Neural cell (in vitro differentiated cells): ENCODE results near the gene ADGRL3. TPM values are rescaled to one million over a fixed set of nuclear protein-coding genes. Genes with fewer than 3 reads are reported as not detected.

Experiments
- H2AFZ ChIP-seq: fragments of 200-600, 300-800 bp; sonication (generic), shearing (Covaris generic); 2 replicates; pipeline ENCODE4 v1.6.0; 2014; ENCODE audit warnings: low read depth, mild to moderate bottlenecking, antibody characterized with exemption, low read length, moderate library complexity
- H3F3A ChIP-seq: fragments of 200-600 bp; shearing (Covaris generic); 2 replicates; pipeline ENCODE4 v1.6.1; 2016; ENCODE audit warnings: mild to moderate bottlenecking, moderate library complexity, mixed read lengths, antibody characterized with exemption, low read length; ENCODE audit not compliant: insufficient read depth, poor library complexity, severe bottlenecking
- H3K27ac ChIP-seq: fragments of 200-600, 300-800 bp; sonication (generic), shearing (Covaris generic); 2 replicates; pipeline ENCODE4 v1.5.1; 2014; ENCODE audit warnings: mild to moderate bottlenecking, low read length, moderate library complexity
- H3K27me3 ChIP-seq: fragments of 300-800, 200-600 bp; sonication (generic), shearing (Covaris generic); 2 replicates; pipeline ENCODE4 v1.6.0; 2014; ENCODE audit warnings: mild to moderate bottlenecking, low read depth, low read length, moderate library complexity; ENCODE audit not compliant: insufficient read depth
- H3K36me3 ChIP-seq: fragments of 300-800, 200-600 bp; sonication (generic), shearing (Covaris generic); 2 replicates; pipeline ENCODE4 v1.5.1; 2014; ENCODE audit warnings: mild to moderate bottlenecking, antibody characterized with exemption, low read length, moderate library complexity; ENCODE audit not compliant: insufficient read depth
- H3K4me2 ChIP-seq: fragments of 300-800, 200-600 bp; sonication (generic), shearing (Covaris generic); 2 replicates; pipeline ENCODE4 v1.6.0; 2014; ENCODE audit warnings: mild to moderate bottlenecking, low read length
- H3K4me3 ChIP-seq: fragments of 300-800, 200-600 bp; sonication (generic), shearing (Covaris generic); 2 replicates; pipeline ENCODE4 v1.5.1; 2014; ENCODE audit warnings: mild to moderate bottlenecking, low read length, moderate library complexity
- H3K79me2 ChIP-seq: fragments of 200-600 bp; shearing (Covaris generic); replicated peaks from 2 replicates; pipeline ENCODE4 v1.6.0; 2014; ENCODE audit warnings: mild to moderate bottlenecking, low read length, moderate library complexity; ENCODE audit not compliant: insufficient read depth
- H3K9ac ChIP-seq: fragments of 300-800, 200-600 bp; sonication (generic), shearing (Covaris generic); 2 replicates; pipeline ENCODE4 v1.6.1; 2016; ENCODE audit warnings: mild to moderate bottlenecking, low read length, mixed read lengths
- H3K9me2 ChIP-seq: fragments of 200-600 bp; shearing (Covaris generic); 2 replicates; pipeline ENCODE4 v1.6.1; 2016; ENCODE audit warnings: mild to moderate bottlenecking, low read length, mixed read lengths; ENCODE audit not compliant: insufficient read depth
- H3K9me3 ChIP-seq: fragments of 200-600, 300-800 bp; sonication (generic), shearing (Covaris generic); 2 replicates; pipeline ENCODE4 v1.6.1; 2016; ENCODE audit warnings: mild to moderate bottlenecking, mixed run types, low read length, moderate library complexity, mixed read lengths
- H4K20me1 ChIP-seq: fragments of 200-600 bp; shearing (Covaris generic); 2 replicates; pipeline ENCODE4 v1.6.1; 2016; ENCODE audit warnings: mild to moderate bottlenecking, mixed run types; ENCODE audit not compliant: insufficient read depth
- CTCF ChIP-seq: fragments of 450-650 bp; IDR thresholded peaks from 2 replicates; pipeline ENCODE4 v1.5.1; 2014; ENCODE audit warnings: antibody characterized with exemption, mild to moderate bottlenecking, moderate library complexity; ENCODE audit not compliant: poor library complexity, severe bottlenecking
- EP300 ChIP-seq: fragments of 450-650 bp; conservative IDR thresholded peaks from 2 replicates; pipeline ENCODE4 v1.6.1; 2014; ENCODE audit warnings: antibody characterized with exemption, mild to moderate bottlenecking, moderate library complexity; ENCODE audit not compliant: poor library complexity, severe bottlenecking
- EZH2 ChIP-seq: fragments of 200-600, 300-800 bp; shearing (Covaris generic), sonication (generic); IDR thresholded peaks from 2 replicates; pipeline ENCODE4 v1.6.1; 2014; ENCODE audit warnings: antibody characterized with exemption, low read length, borderline replicate concordance, mild to moderate bottlenecking; ENCODE audit not compliant: insufficient read depth, poor library complexity, severe bottlenecking
- MXI1 ChIP-seq: fragments of 450-650 bp; conservative IDR thresholded peaks from 2 replicates; pipeline ENCODE4 v1.6.1; 2014; ENCODE audit warnings: antibody characterized with exemption, mild to moderate bottlenecking; ENCODE audit not compliant: poor library complexity, severe bottlenecking
- POLR2AphosphoS5 ChIP-seq: IDR thresholded peaks from 2 replicates; pipeline ENCODE4 v1.6.1; 2012
- RAD21 ChIP-seq: fragments of 450-650 bp; conservative IDR thresholded peaks from 2 replicates; pipeline ENCODE4 v1.6.1; 2014; ENCODE audit warnings: antibody characterized with exemption, mild to moderate bottlenecking, moderate library complexity
- REST ChIP-seq: IDR thresholded peaks from 2 replicates; pipeline ENCODE4 v1.6.1; 2012; ENCODE audit warnings: borderline replicate concordance
- SMC3 ChIP-seq: fragments of 450-650 bp; conservative IDR thresholded peaks from 2 replicates; pipeline ENCODE4 v1.6.1; 2014; ENCODE audit warnings: antibody characterized with exemption, mild to moderate bottlenecking, moderate library complexity; ENCODE audit not compliant: poor library complexity
- TAF1 ChIP-seq: IDR thresholded peaks from 2 replicates; pipeline ENCODE4 v1.6.1; 2012; ENCODE audit warnings: low read depth
- polyA plus RNA-seq: library from polyadenylated mRNA; depleted of rRNA; stranded (reverse); fragments of >200 nt; gene quantifications from 2 replicates; pipeline ENCODE4 v1.2.3, GENCODE V29; 2014

Gene ADGRL3
- polyA plus RNA-seq, 1 donor from 2014 or later: 99.4 TPM

- peaks cover 4% of the 10 kb centered on the region for H3K36me3 ChIP-seq
- H3F3A ChIP-seq: no peaks in the 10 kb centered on the region
- H3K79me2 ChIP-seq: peaks cover 37% of the 10 kb centered on the region
- no peak overlapping the region for H3K9ac ChIP-seq
- no peaks in the 10 kb centered on the region for H3K9me3 ChIP-seq
- H3K9me2 ChIP-seq: no peaks in the 10 kb centered on the region
- H3K4me2 ChIP-seq: no peak overlapping the region
- no peak overlapping the region for H3K27ac ChIP-seq
- H4K20me1 ChIP-seq: no peaks in the 10 kb centered on the region
- no peak overlapping the region for H2AFZ ChIP-seq
- H3K27me3 ChIP-seq: no peaks in the 10 kb centered on the region
- H3K4me3 ChIP-seq: no peak overlapping the region
- no peak for TF ChIP-seq SMC3
- TF ChIP-seq MXI1: no peak
- no peak for TF ChIP-seq CTCF
- TF ChIP-seq TAF1: no peak
- TF ChIP-seq REST: no peak
- no peak for TF ChIP-seq EP300
- no peak for TF ChIP-seq EZH2
- no peak for TF ChIP-seq RAD21
- no peak for TF ChIP-seq POLR2AphosphoS5
Observed at GRCh38 chr4:61254406-61254805, 54.3 kb downstream of the ADGRL3 start.

- no peak overlapping the region for H3K4me3 ChIP-seq
- H3K27ac ChIP-seq: no peak overlapping the region
- H3K27me3 ChIP-seq: no peaks in the 10 kb centered on the region
- peaks cover 63% of the 10 kb centered on the region for H3K79me2 ChIP-seq
- H3K9me3 ChIP-seq: no peaks in the 10 kb centered on the region
- TF ChIP-seq SMC3 (no peak), RAD21 (no peak), CTCF (no peak), MXI1 (no peak), EP300 (no peak)
- H3K9ac ChIP-seq: no peak overlapping the region
- H3K4me2 ChIP-seq: no peak overlapping the region
- H4K20me1 ChIP-seq: no peaks in the 10 kb centered on the region
- H3F3A ChIP-seq: peaks cover 4% of the 10 kb centered on the region
- no peaks in the 10 kb centered on the region for H3K36me3 ChIP-seq
- H3K9me2 ChIP-seq: no peaks in the 10 kb centered on the region
- H2AFZ ChIP-seq: no peak overlapping the region
Observed at GRCh38 chr4:61273233-61273632, 73.1 kb downstream of the ADGRL3 start.
